Left lung (tissue), 10 donors: ENCODE measurements around the gene RASGEF1C. TPM values are rescaled to one million over a fixed set of nuclear protein-coding genes. Genes with fewer than 3 reads are reported as not detected.

Source experiments
- ATAC-seq: fragments of 200-7000 bp; cut with Tn5 transposase; one replicate; pipeline ENCODE4 v1.9.1; 2020; ENCODE audit warnings: moderate library complexity
- DNase-seq, 4 donors: peaks; one replicate each; pipeline ENCODE4 v3.0.0-alpha.2; 2013 to 2020
- H3K27ac ChIP-seq, 2 donors: fragments of 200-600 bp; sonication (generic) in 1 of 2; one replicate each; pipeline versions ENCODE4 v1.5.0 to v1.8.0; 2020 to 2021
- H3K27me3 ChIP-seq, 2 donors: fragments of 200-600 bp; sonication (generic) in 1 of 2; one replicate each; pipeline versions ENCODE4 v1.5.0 to v1.8.0; 2020 to 2021
- H3K36me3 ChIP-seq, 2 donors: fragments of 200-600 bp; sonication (generic) in 1 of 2; one replicate each; pipeline versions ENCODE4 v1.5.0 to v1.8.0; 2020 to 2021
- H3K4me1 ChIP-seq, 2 donors: fragments of 200-600 bp; one replicate each; pipeline ENCODE4 v1.8.0; 2021
- H3K4me3 ChIP-seq, 2 donors: fragments of 200-600 bp; sonication (generic) in 1 of 2; one replicate each; pipeline versions ENCODE4 v1.5.0 to v1.8.0; 2020 to 2021; ENCODE audit warnings: mild to moderate bottlenecking in 1 of 2
- H3K9me3 ChIP-seq, 2 donors: fragments of 200-600 bp; sonication (generic) in 1 of 2; one replicate each; pipeline versions ENCODE4 v1.5.0 to v1.8.0; 2020 to 2021
- CTCF ChIP-seq, 2 donors: fragments of 200-600 bp; sonication (generic) in 1 of 2; IDR thresholded peaks; one replicate each; pipeline versions ENCODE4 v1.5.0 to v1.8.0; 2021; ENCODE audit warnings: antibody characterized with exemption in 2 of 2
- intact Hi-C, 2 donors: fragments of 100-400 bp; cut with DNase I; formaldehyde crosslinking; loops; one replicate each; pipeline versions ENCODE4 v1.11.2 to v1.14.2; 2022
- polyA plus RNA-seq, 6 donors: library from polyadenylated mRNA; unstranded; fragments of 120-200 nt; gene quantifications; one replicate each; pipeline ENCODE4 v1.2.1, GENCODE V29; 2013; ENCODE audit not compliant: insufficient read length in 6 of 6
- total RNA-seq, 2 donors: library from RNA; stranded (reverse); fragmentation: NEBNext Ultra II Directional; extraction: Animal tissue kit (Norgen Biotek cat#: 25700); gene quantifications; one replicate each; pipeline ENCODE4 v1.2.1, GENCODE V29; 2021
- donor health status: DM: no; HTN: yes; CAD: no.
- donor health status: DM: no; HTN: no; CAD: no.

RASGEF1C gene
- total and polyA plus RNA-seq, 8 donors = 0.09 to 0.34 (median 0.17) TPM; not detected in 3

- H3K27me3 ChIP-seq = no peaks in the 10 kb centered on the region
- intact Hi-C loops = no loop called here
Measured at GRCh38 chr5:180059326-180059725, 149.7 kb downstream of the RASGEF1C start.

GRCh38 chr5:180056153-180056552 lies 152.9 kb downstream of the RASGEF1C start:
- no peak for TF ChIP-seq CTCF (IDR thresholded peaks at IDR 0.05)
- DNase-seq (no peak), ATAC-seq (no peak)
- Histone ChIP-seq H3K4me1 (peaks cover 0 to 8% of the 10 kb centered on the region in 2 donors), H3K27me3 (no peaks in the 10 kb centered on the region), H3K27ac (no peak overlapping the region), H3K4me3 (no peak overlapping the region), H3K36me3 (no peaks in the 10 kb centered on the region), H3K9me3 (no peaks in the 10 kb centered on the region)
- intact Hi-C loops = no loop called here

More at GRCh38 chr5:180059326-180059725, 149.7 kb downstream of the RASGEF1C start:
- H3K9me3 ChIP-seq = no peaks in the 10 kb centered on the region
- no peaks in the 10 kb centered on the region for H3K36me3 ChIP-seq
- TF ChIP-seq CTCF (IDR thresholded peaks at IDR 0.05) = no peak
- ATAC-seq (no peak), DNase-seq (no peak)
- H3K4me1 ChIP-seq = peaks cover 0 to 8% of the 10 kb centered on the region in 2 donors
- no peak overlapping the region for H3K27ac ChIP-seq
- H3K4me3 ChIP-seq = no peak overlapping the region

- no peak for DNase-seq
- intact Hi-C loops = no loop called here
- H3K4me1 ChIP-seq = peaks cover 2 to 19% of the 10 kb centered on the region in 2 donors
- no peaks in the 10 kb centered on the region for H3K9me3 ChIP-seq
- no peak for TF ChIP-seq CTCF (IDR thresholded peaks at IDR 0.05)
- ATAC-seq = no peak
- no peaks in the 10 kb centered on the region for H3K36me3 ChIP-seq
- H3K4me3 ChIP-seq = no peak overlapping the region
- no peaks in the 10 kb centered on the region for H3K27me3 ChIP-seq
- H3K27ac ChIP-seq = no peak overlapping the region
Measured at GRCh38 chr5:180054226-180054625, 154.8 kb downstream of the RASGEF1C start.

GRCh38 chr5:180053061-180053602 lies 155.9 kb downstream of the RASGEF1C start:
- no peaks in the 10 kb centered on the region for H3K27me3 ChIP-seq
- TF ChIP-seq CTCF (IDR thresholded peaks at IDR 0.05) = no peak
- no peak for ATAC-seq
- intact Hi-C loops = no loop called here
- H3K4me3 ChIP-seq = no peak overlapping the region
- no peaks in the 10 kb centered on the region for H3K36me3 ChIP-seq
- DNase-seq = no peak
- H3K9me3 ChIP-seq = no peaks in the 10 kb centered on the region
- H3K4me1 ChIP-seq = peaks cover 9 to 25% of the 10 kb centered on the region in 2 donors
- no peak overlapping the region for H3K27ac ChIP-seq

- no peaks in the 10 kb centered on the region for H3K27me3 ChIP-seq
- DNase-seq (no peak), ATAC-seq (no peak)
- H3K36me3 ChIP-seq = no peaks in the 10 kb centered on the region
- TF ChIP-seq CTCF (IDR thresholded peaks at IDR 0.05) = no peak
- H3K4me1 ChIP-seq = peaks cover 9 to 34% of the 10 kb centered on the region in 2 donors
- no peak overlapping the region for H3K27ac ChIP-seq
- no peak overlapping the region for H3K4me3 ChIP-seq
- intact Hi-C loops = no loop called here
- H3K9me3 ChIP-seq = no peaks in the 10 kb centered on the region
Measured at GRCh38 chr5:180052211-180052818, 156.7 kb downstream of the RASGEF1C start.

Other genes with a start within 250 kb of the RASGEF1C start
- 100 to 1,000 TPM in 1 of 2 donors, 10 to 100 TPM in 1; 84.0 to 125 TPM for gene RNF130, start 137.5 kb downstream of the RASGEF1C start, total RNA-seq
- 10 to 100 TPM; 61.0 to 73.2 (median 69.9) TPM for gene RNF130, start 137.5 kb downstream of the RASGEF1C start, polyA plus RNA-seq
- 10 to 100 TPM; 42.4 to 44.9 TPM for gene MAPK9, start 82.9 kb upstream of the RASGEF1C start, total RNA-seq
- 10 to 100 TPM; 36.2 to 42.5 (median 37.9) TPM for gene MAPK9, start 82.9 kb upstream of the RASGEF1C start, polyA plus RNA-seq
- 10 to 100 TPM; 13.5 to 17.6 TPM for gene GFPT2, start 144.1 kb upstream of the RASGEF1C start, total RNA-seq
- gene GFPT2, start 144.1 kb upstream of the RASGEF1C start, polyA plus RNA-seq = 1 to 10 TPM; 5.2 to 9.5 (median 7.8) TPM